ENCODE results near the gene MYO1H. TPM values are rescaled to one million over a fixed set of nuclear protein-coding genes. Genes with fewer than 3 reads are reported as not detected.

The MYO1H gene
- total RNA-seq, 1 experiment from 2014 or later, result 0.26 TPM

GRCh38 chr12:109496306-109496705, 148.6 kb downstream of the MYO1H start:
- no peak overlapping the region for H3K56ac ChIP-seq (ENCODE audit: insufficient read length, low read depth, low read length)
- no peak overlapping the region for H3K18ac ChIP-seq (ENCODE audit: insufficient read length, low read depth, low read length)
- H3K23me2 ChIP-seq (ENCODE audit: insufficient read length, low read depth, low read length, poor library complexity, severe bottlenecking), result no peaks in the 10 kb centered on the region
- H4K20me1 ChIP-seq (ENCODE audit: control insufficient read depth, insufficient read depth, insufficient read length), result no peaks in the 10 kb centered on the region
- DNase-seq, result no peak
- no peak overlapping the region for H2AFZ ChIP-seq (ENCODE audit: low read length)
- H3K27me3 ChIP-seq (ENCODE audit: insufficient read depth, low read length), result no peaks in the 10 kb centered on the region
- H2BK20ac ChIP-seq (ENCODE audit: low read depth, low read length, poor library complexity, severe bottlenecking), result no peak overlapping the region
- H4K8ac ChIP-seq (replicated peaks; ENCODE audit: insufficient read length, low read depth, low read length), result no peak overlapping the region
- H4K5ac ChIP-seq (ENCODE audit: insufficient read length, low read depth, low read length), result no peak overlapping the region
- Mint-ChIP-seq H3K27ac (no peak overlapping the region), H3K36me3 (ENCODE audit: insufficient read depth in 1 of 3, low read depth in 3 of 3) (peaks cover 32 to 72% (median 50%) of the 10 kb centered on the region in 3 experiments), H3K9me3 (peaks cover 7% of the 10 kb centered on the region in 2 experiments), H3K4me1 (peaks cover 0 to 7% of the 10 kb centered on the region in 2 experiments; a peak in 1 of 4 replicates), H3K4me3 (no peak overlapping the region), H3K27me3 (ENCODE audit: low read depth) (no peaks in the 10 kb centered on the region)
- H3K79me1 ChIP-seq (ENCODE audit: insufficient read depth, low read depth, low read length, poor library complexity, severe bottlenecking), result no peaks in the 10 kb centered on the region
- no peak overlapping the region for H3K9ac ChIP-seq (ENCODE audit: extremely low read depth, insufficient read length, low read length)
- H3K79me2 ChIP-seq (ENCODE audit: insufficient read depth, low read length), result no peaks in the 10 kb centered on the region
- H2AK5ac ChIP-seq (ENCODE audit: insufficient read length, low read length), result no peak overlapping the region
- no peak overlapping the region for H3K27ac ChIP-seq (ENCODE audit: insufficient read length, low read depth, low read length)
- H3T11ph ChIP-seq (ENCODE audit: low read length), result no peak overlapping the region
- no peaks in the 10 kb centered on the region for H3K4me1 ChIP-seq (ENCODE audit: insufficient read depth, low read length)
- H2BK15ac ChIP-seq (ENCODE audit: low read depth, low read length), result no peak overlapping the region
- H4K91ac ChIP-seq (ENCODE audit: insufficient read length, low read depth, low read length), result no peak overlapping the region
- no peak overlapping the region for H2BK120ac ChIP-seq (ENCODE audit: low read depth, low read length, poor library complexity, severe bottlenecking)
- no peak overlapping the region for H3K4ac ChIP-seq (ENCODE audit: low read depth, low read length)
- no peak overlapping the region for H2BK5ac ChIP-seq (ENCODE audit: insufficient read length, low read length)
- no peaks in the 10 kb centered on the region for H3K9me3 ChIP-seq (ENCODE audit: control insufficient read depth, low read depth, low read length)
- no peak overlapping the region for H2BK12ac ChIP-seq (ENCODE audit: insufficient read length, low read depth, low read length)
- no peak overlapping the region for H3K23ac ChIP-seq (ENCODE audit: insufficient read length, low read depth, low read length)
- no peak overlapping the region for H3K14ac ChIP-seq (ENCODE audit: insufficient read depth, low read length)
- H3K4me2 ChIP-seq (ENCODE audit: insufficient read depth, insufficient read length, low read length), result no peak overlapping the region
- TF ChIP-seq CTCF (conservative IDR thresholded peaks at IDR 0.05), result no peak

All from H9 (cell line).